Measurements from ENCODE around the gene RIMBP2.

The RIMBP2 gene

GRCh38 chr12:130728158-130729058, 12.3 kb upstream of the RIMBP2 start:
- H3K36me3 ChIP-seq (ENCODE audit: control insufficient read depth in 2 of 2, insufficient read depth in 1 of 2, low read length in 2 of 2): no peaks in the 10 kb centered on the region
- POLR2A ChIA-PET: no interaction called here
- no peak overlapping the region for H3K27ac ChIP-seq (ENCODE audit: extremely low read depth, low read depth, low read length)
- no peak overlapping the region for H3K4me3 ChIP-seq (ENCODE audit: low read depth, low read length)
- no peak for TF ChIP-seq ZNF416 (tag by site-specific recombination; IDR thresholded peaks at IDR 0.05)
- peak; percentile 82 for TF ChIP-seq ZNF18 (tag by site-specific recombination; IDR thresholded peaks at IDR 0.05)
- TF ChIP-seq PRDM1 (tag by site-specific recombination; IDR thresholded peaks at IDR 0.05): peak; percentile 100
- TF ChIP-seq ZNF10 (tag by site-specific recombination; IDR thresholded peaks at IDR 0.05): no peak
- 0 out of 2 replicates have a peak, but pooled peaks have one; percentile 39 for TF ChIP-seq ZNF785 (tag by site-specific recombination; IDR thresholded peaks at IDR 0.05)
- TF ChIP-seq ZNF473 (tag by site-specific recombination; IDR thresholded peaks at IDR 0.05): 0 out of 2 replicates have a peak, but pooled peaks have one; percentile 57
- TF ChIP-seq ZBTB1 (tag by site-specific recombination; IDR thresholded peaks at IDR 0.05): no peak
- TF ChIP-seq ZNF239 (tag by site-specific recombination; IDR thresholded peaks at IDR 0.05): 0 out of 2 replicates have a peak, but pooled peaks have one; percentile 34
- CTCF ChIA-PET: interaction anchor here (0.6 kb wide), 1 partner anchor 44 kb away, joined by 3 read pairs; no protein-coding TSS in a partner anchor
- no peaks in the 10 kb centered on the region for H3K4me1 ChIP-seq (ENCODE audit: control insufficient read depth, insufficient read depth, low read length)
- H3K9me3 ChIP-seq (ENCODE audit: control insufficient read depth, insufficient read depth, low read depth, low read length): no peaks in the 10 kb centered on the region

DNA sequence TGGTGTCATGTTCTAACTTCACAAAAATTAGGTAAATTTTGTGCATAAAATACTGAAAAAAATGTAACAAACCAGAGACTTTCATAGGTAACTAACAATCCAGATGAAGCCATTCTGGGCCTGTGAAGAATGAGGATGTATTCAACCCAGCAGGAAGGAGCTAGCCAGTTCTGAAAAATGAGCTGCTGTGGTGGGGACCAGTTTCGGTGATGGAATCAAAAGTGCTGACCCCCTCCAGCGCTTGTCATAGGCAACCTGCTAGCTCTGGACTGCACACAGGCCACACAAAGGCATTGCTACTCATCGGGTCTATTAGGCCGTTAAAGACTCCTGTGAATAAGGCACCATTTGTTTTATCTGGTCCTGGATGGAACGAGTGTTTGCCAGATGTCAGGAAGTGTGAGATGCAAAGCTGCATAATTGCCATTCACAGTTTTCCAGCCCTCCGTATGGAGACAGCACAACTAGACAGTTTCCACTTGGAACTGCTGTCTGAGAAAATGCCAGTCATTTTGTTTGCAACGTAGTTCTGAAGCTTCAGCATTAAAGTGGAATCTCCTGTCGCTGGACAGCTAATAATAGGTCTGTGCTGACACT, 3.3 kb upstream of the RIMBP2 start:
- ChIA-PET POLR2A (interaction anchor here (0.7 kb wide), 1 partner anchor 11 kb away, joined by 4 read pairs; no protein-coding TSS in a partner anchor), CTCF (interaction anchor here (0.5 kb wide), 1 partner anchor 11 kb away, joined by 3 read pairs; no protein-coding TSS in a partner anchor)
- TF ChIP-seq ZNF791 (tag by site-specific recombination; IDR thresholded peaks at IDR 0.05): no peak
- Histone ChIP-seq H3K4me3 (ENCODE audit: low read depth, low read length) (no peak overlapping the region), H3K9me3 (ENCODE audit: control insufficient read depth, insufficient read depth, low read depth, low read length) (no peaks in the 10 kb centered on the region), H3K4me1 (ENCODE audit: control insufficient read depth, insufficient read depth, low read length) (peaks cover 2% of the 10 kb centered on the region; the same call in 1 of the 2 replicates), H3K27ac (ENCODE audit: extremely low read depth, low read depth, low read length) (no peak overlapping the region), H3K36me3 (ENCODE audit: control insufficient read depth in 2 of 2, insufficient read depth in 1 of 2, low read length in 2 of 2) (no peaks in the 10 kb centered on the region)

- Histone ChIP-seq H3K4me1 (ENCODE audit: control insufficient read depth, insufficient read depth, low read length) (peaks cover 2% of the 10 kb centered on the region; the same call in 1 of the 2 replicates), H3K9me3 (ENCODE audit: control insufficient read depth, insufficient read depth, low read depth, low read length) (no peaks in the 10 kb centered on the region), H3K4me3 (ENCODE audit: low read depth, low read length) (no peak overlapping the region), H3K36me3 (ENCODE audit: control insufficient read depth in 2 of 2, insufficient read depth in 1 of 2, low read length in 2 of 2) (no peaks in the 10 kb centered on the region), H3K27ac (ENCODE audit: extremely low read depth, low read depth, low read length) (no peak overlapping the region)
- POLR2A ChIA-PET: no interaction called here
- peak; percentile 76 for TF ChIP-seq ZNF146 (tag by site-specific recombination; IDR thresholded peaks at IDR 0.05)
- TF ChIP-seq ZNF629 (tag by site-specific recombination; IDR thresholded peaks at IDR 0.05): no peak
- CTCF ChIA-PET: no interaction called here
Observed at GRCh38 chr12:130717752-130718151, 1.7 kb upstream of the RIMBP2 start.

- H3K4me1 ChIP-seq (ENCODE audit: control insufficient read depth, insufficient read depth, low read length): peaks cover 2% of the 10 kb centered on the region; the same call in 1 of the 2 replicates
- H3K36me3 ChIP-seq (ENCODE audit: control insufficient read depth in 2 of 2, insufficient read depth in 1 of 2, low read length in 2 of 2): no peaks in the 10 kb centered on the region
- TF ChIP-seq SETDB1 (IDR thresholded peaks at IDR 0.05; ENCODE audit: insufficient read length, low read length): no peak
- no peak for TF ChIP-seq ZNF174 (tag by site-specific recombination; IDR thresholded peaks at IDR 0.05)
- no peak for TF ChIP-seq ZNF24 (tag by site-specific recombination; IDR thresholded peaks at IDR 0.05)
- TF ChIP-seq ZNF449 (tag by site-specific recombination; IDR thresholded peaks at IDR 0.05): no peak
- TF ChIP-seq ZNF776 (tag by site-specific recombination; IDR thresholded peaks at IDR 0.05; ENCODE audit: borderline replicate concordance): no peak
- TF ChIP-seq ZNF514 (tag by site-specific recombination; IDR thresholded peaks at IDR 0.05): no peak
- TF ChIP-seq ZNF791 (tag by site-specific recombination; IDR thresholded peaks at IDR 0.05): no peak
- no peak for TF ChIP-seq ZNF239 (tag by site-specific recombination; IDR thresholded peaks at IDR 0.05)
- no peak for TF ChIP-seq ZNF16 (tag by site-specific recombination; IDR thresholded peaks at IDR 0.05; ENCODE audit: low read depth)
- no peak for TF ChIP-seq ZNF623 (tag by site-specific recombination; IDR thresholded peaks at IDR 0.05)
- TF ChIP-seq ZNF585B (tag by site-specific recombination; IDR thresholded peaks at IDR 0.05): no peak
- TF ChIP-seq ZBTB1 (tag by site-specific recombination; IDR thresholded peaks at IDR 0.05): no peak
- no peak for TF ChIP-seq ZNF426 (tag by site-specific recombination; IDR thresholded peaks at IDR 0.05)
- TF ChIP-seq ZBTB17 (tag by site-specific recombination; IDR thresholded peaks at IDR 0.05): no peak
- CTCF ChIA-PET: no interaction called here
- H3K27ac ChIP-seq (ENCODE audit: extremely low read depth, low read depth, low read length): no peak overlapping the region
- H3K4me3 ChIP-seq (ENCODE audit: low read depth, low read length): no peak overlapping the region
- H3K9me3 ChIP-seq (ENCODE audit: control insufficient read depth, insufficient read depth, low read depth, low read length): no peaks in the 10 kb centered on the region
- POLR2A ChIA-PET: no interaction called here
Observed at GRCh38 chr12:130716969-130717366, 869 bp upstream of the RIMBP2 start.

Measured in HEK293 (cell line).